Brain microvascular endothelial cell (primary cell): ENCODE results near the gene EHBP1L1.
A peak's percentile ranks its signal among the peaks of the same experiment; 100 is the strongest.

Experiments
- DNase-seq: peaks from one replicate; pipeline ENCODE4 v3.0.0-alpha.2; 2020
- H3K27ac ChIP-seq: fragments of 250-450 bp; sonication (Bioruptor Pico); 2 replicates; pipeline ENCODE4 v1.5.1; 2020; ENCODE audit warnings: mild to moderate bottlenecking, moderate library complexity
- H3K27me3 ChIP-seq: fragments of 250-450 bp; sonication (Bioruptor Pico); replicated peaks from 2 replicates; pipeline ENCODE4 v1.5.1; 2020; ENCODE audit warnings: mild to moderate bottlenecking
- H3K36me3 ChIP-seq: fragments of 250-450 bp; sonication (Bioruptor Pico); replicated peaks from 2 replicates; pipeline ENCODE4 v1.5.1; 2020; ENCODE audit warnings: mild to moderate bottlenecking
- H3K4me3 ChIP-seq: 2 replicates; pipeline ENCODE4 v1.5.1; 2011; ENCODE audit warnings: low read depth, mild to moderate bottlenecking, control low read depth, low read length, moderate library complexity
- in situ Hi-C: cut with HindIII; loops from 2 replicates; pipeline ENCODE4 v1.10.0; 2017; ENCODE audit warnings: low sequenced_read_pairs, low pct_ligation_motif_present
- TF ChIP-seq, protein P1 (sequence below): IDR thresholded peaks from 2 replicates; pipeline ENCODE4 v1.5.1; 2011; ENCODE audit warnings: low read depth, mild to moderate bottlenecking, moderate library complexity, low read length, control low read depth, inconsistent platforms; ENCODE audit errors: missing control alignments

Gene EHBP1L1

DNA sequence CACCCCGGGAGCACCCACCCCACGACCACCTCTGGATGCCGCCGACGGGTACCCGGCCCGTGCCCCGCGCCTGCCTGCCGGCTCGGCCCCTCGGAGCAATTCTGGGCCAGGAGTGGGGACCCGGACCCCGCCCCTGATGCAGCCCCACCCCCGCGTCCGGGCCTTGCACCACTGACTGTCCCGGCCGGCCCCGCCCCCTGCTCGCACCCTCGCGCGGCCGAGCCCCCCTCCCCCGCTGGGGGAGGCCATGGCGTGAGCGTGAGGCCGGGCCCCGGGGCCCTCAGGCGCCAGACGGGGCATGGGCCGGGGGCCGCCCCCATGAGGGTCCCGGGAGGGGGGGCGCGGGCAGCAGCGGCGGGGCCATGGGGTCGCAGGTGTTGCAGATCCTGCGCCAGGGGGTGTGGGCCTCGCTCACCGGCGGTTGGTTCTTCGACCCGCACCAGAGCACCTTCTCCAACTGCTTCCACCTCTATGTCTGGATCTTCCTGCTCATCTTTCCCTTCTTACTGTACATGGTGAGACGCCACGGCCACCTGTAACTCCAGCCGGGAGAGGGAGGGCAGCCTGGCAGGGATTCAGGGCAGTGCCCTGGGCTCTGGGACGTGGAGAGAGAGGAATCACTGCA is 40.2 kb downstream of the EHBP1L1 start:
- TF ChIP-seq, protein P1, sequence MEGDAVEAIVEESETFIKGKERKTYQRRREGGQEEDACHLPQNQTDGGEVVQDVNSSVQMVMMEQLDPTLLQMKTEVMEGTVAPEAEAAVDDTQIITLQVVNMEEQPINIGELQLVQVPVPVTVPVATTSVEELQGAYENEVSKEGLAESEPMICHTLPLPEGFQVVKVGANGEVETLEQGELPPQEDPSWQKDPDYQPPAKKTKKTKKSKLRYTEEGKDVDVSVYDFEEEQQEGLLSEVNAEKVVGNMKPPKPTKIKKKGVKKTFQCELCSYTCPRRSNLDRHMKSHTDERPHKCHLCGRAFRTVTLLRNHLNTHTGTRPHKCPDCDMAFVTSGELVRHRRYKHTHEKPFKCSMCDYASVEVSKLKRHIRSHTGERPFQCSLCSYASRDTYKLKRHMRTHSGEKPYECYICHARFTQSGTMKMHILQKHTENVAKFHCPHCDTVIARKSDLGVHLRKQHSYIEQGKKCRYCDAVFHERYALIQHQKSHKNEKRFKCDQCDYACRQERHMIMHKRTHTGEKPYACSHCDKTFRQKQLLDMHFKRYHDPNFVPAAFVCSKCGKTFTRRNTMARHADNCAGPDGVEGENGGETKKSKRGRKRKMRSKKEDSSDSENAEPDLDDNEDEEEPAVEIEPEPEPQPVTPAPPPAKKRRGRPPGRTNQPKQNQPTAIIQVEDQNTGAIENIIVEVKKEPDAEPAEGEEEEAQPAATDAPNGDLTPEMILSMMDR: no peak
- H3K4me3 ChIP-seq: peak overlapping the region; percentile 90
- in situ Hi-C loops: no loop called here
- H3K27me3 ChIP-seq: no peaks in the 10 kb centered on the region
- peak overlapping the region; percentile 63 for H3K27ac ChIP-seq
- H3K36me3 ChIP-seq: peaks cover 33% of the 10 kb centered on the region
- DNase-seq: no peak

DNA sequence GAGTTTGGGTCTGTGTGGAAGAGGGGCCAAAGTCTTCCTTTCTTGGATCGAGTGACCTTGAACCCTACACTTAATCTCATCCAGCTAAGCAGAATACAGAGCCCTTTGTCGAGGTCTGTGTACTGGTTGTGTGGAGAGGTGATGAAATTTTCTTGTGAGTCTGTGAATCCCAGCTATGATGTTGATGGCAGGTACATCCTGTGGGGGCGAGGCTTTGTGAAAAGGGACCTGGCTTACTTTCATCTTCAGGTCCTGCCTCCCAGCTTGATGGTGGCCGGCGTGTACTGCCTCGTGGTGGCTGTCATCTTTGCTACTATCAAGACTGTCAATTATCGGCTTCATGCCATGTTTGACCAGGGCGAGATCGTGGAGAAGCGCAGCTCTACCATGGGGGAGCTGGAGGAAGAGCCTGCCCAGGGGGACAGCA is 40.7 kb downstream of the EHBP1L1 start:
- in situ Hi-C loops: no loop called here
- DNase-seq: no peak
- H3K36me3 ChIP-seq: peaks cover 38% of the 10 kb centered on the region

DNA sequence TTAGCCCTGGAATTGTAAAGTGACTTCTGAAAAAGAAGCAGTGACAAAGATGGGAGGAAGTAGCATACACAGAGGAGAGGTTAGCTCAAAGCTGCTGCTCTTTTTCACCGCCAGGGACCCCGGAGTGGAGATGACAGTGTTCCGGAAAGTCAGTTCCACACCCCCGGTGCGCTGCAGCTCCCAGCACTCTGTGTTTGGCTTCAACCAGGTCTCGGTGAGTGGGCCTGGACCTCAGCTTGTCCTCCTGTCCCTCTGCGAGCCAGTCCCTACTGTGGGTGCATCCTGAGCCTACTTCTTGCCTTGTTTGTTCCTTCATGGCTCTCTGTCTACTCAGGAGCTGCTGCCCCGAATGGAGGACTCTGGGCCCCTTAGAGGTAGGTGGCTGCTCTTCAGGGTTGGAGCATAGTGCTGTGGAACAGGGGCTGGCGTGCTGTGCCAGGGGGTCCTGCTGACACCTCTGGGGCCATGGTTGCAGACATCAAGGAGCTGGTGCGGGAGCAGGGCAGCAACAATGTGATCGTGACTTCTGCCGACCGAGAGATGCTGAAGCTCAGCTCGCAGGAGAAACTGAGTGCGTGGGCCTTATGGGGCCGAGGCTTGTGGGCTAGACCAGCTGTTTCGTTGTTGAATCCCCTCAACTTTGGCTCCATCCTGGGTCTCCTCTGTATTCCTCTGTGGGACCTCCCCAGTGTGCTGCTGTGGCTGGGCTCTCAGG is 41.4 kb downstream of the EHBP1L1 start:
- no peak overlapping the region for H3K27ac ChIP-seq
- TF ChIP-seq, protein P1: no peak
- in situ Hi-C loops: no loop called here
- no peak overlapping the region for H3K4me3 ChIP-seq
- peaks cover 45% of the 10 kb centered on the region for H3K36me3 ChIP-seq
- H3K27me3 ChIP-seq: no peaks in the 10 kb centered on the region
- no peak for DNase-seq

More for the DNA sequence above, 40.7 kb downstream of the EHBP1L1 start:
- Histone ChIP-seq H3K27me3 (no peaks in the 10 kb centered on the region), H3K4me3 (peak overlapping the region; percentile 90), H3K27ac (no peak overlapping the region)
- TF ChIP-seq, protein P1: no peak

DNA sequence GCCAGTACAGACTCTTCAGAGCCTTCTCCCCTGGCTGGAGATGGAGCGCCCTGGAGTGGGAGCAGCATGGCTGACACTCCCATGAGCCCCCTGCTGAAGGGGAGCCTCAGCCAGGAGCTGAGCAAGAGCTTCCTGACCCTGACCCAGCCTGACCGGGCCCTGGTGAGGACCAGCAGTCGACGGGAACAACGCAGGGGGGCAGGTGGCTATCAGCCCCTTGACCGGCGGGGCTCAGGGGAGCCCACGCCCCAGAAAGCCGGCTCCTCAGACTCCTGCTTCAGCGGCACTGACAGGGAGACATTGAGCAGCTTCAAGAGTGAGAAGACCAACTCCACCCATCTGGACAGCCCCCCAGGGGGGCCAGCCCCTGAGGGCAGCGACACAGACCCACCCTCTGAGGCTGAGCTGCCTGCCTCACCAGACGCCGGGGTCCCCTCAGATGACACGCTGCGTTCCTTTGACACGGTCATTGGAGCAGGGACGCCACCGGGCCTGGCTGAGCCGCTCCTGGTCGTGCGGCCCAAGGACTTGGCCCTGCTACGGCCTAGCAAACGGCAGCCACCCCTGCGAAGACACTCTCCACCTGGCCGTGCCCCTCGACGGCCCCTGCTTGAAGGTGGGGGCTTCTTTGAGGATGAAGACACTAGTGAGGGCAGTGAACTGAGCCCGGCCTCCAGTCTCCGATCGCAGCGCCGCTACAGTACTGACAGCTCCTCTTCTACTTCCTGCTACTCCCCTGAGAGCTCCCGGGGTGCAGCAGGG is 42.3 kb downstream of the EHBP1L1 start:
- Histone ChIP-seq H3K27me3 (no peaks in the 10 kb centered on the region), H3K36me3 (peaks cover 50% of the 10 kb centered on the region), H3K27ac (no peak overlapping the region), H3K4me3 (no peak overlapping the region)
- TF ChIP-seq, protein P1: no peak
- no peak for DNase-seq
- in situ Hi-C loops: no loop called here

DNA sequence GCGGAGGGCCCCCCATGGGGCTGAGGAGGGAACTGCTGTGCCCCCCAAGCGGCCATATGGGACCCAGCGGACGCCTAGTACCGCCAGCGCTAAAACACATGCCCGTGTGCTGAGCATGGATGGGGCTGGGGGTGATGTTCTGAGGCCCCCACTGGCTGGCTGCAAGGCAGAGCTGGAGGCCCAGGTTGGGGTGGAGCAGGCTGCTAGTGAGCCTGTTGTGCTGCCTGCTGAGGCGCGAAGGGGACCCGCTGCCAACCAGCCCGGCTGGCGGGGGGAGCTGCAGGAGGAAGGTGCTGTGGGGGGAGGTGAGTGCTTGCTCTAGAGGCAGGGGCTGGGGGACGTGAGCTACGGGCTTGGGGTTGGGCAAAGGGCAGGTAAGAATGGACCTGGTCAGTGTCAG is 42.9 kb downstream of the EHBP1L1 start:
- TF ChIP-seq, protein P1: no peak
- no peaks in the 10 kb centered on the region for H3K27me3 ChIP-seq
- no peak overlapping the region for H3K27ac ChIP-seq
- in situ Hi-C loops: no loop called here
- DNase-seq: no peak
- no peak overlapping the region for H3K4me3 ChIP-seq
- peaks cover 56% of the 10 kb centered on the region for H3K36me3 ChIP-seq
